GM12878 (cell line): Measurements from ENCODE around the gene USP17L22. TPM values are rescaled to one million over a fixed set of nuclear protein-coding genes. Genes with fewer than 3 reads are reported as not detected.
"Not testable (repeated sequence)": the region's sequence is repeated elsewhere in the genome, so short reads cannot be mapped to it uniquely, and the experiment has no call there.

Experiments used
- ATAC-seq: fragments of 200-7000 bp; cut with Tn5 transposase; 3 replicates; pipeline ENCODE4 v1.9.1; 2020; ENCODE audit warnings: mild to moderate bottlenecking, moderate library complexity
- BruUV-seq: library from RNA; stranded (reverse); fragments of 400-500 nt; replicated peaks from 2 replicates; lab custom pipeline; 2021; lab: Mats Ljungman, UMichigan
- CTCF ChIA-PET: fragments of 300-600 bp; sonication (Branson Sonifier 250); formaldehyde crosslinking; extraction: SDS; loops from one replicate; lab custom pipeline; 2021; ENCODE audit warnings: inconsistent platforms; lab: Yijun Ruan, JAX
- POLR2A ChIA-PET: fragments of 350-600 bp; formaldehyde crosslinking; extraction: SDS; loops from one replicate; lab custom pipeline; 2021; ENCODE audit warnings: inconsistent platforms; lab: Charles Lee
- RAD21 ChIA-PET: fragments of 300-600 bp; sonication (Branson Sonifier 250); formaldehyde crosslinking; loops from one replicate; lab custom pipeline; 2023; ENCODE audit warnings: antibody characterized with exemption; ENCODE audit not compliant: unreplicated experiment; lab: Charles Lee
- SMC1A ChIA-PET: fragments of 300-600 bp; sonication (Branson Sonifier 250); formaldehyde crosslinking; loops from one replicate; lab custom pipeline; 2023; ENCODE audit not compliant: unreplicated experiment, uncharacterized antibody; lab: Charles Lee
- DNase-seq: peaks from one replicate; pipeline ENCODE4 v3.0.0-alpha.2; 2011; ENCODE audit warnings: low read depth, low spot score
- FAIRE-seq: peaks from 3 replicates; lab custom pipeline; 2011; peaks lifted over from hg19 to GRCh38; lab: Jason Lieb, UNC
- H2AFZ ChIP-seq: 2 replicates; pipeline ENCODE4 v1.6.0; 2011; ENCODE audit warnings: low read depth, low read length, control low read depth; ENCODE audit not compliant: control insufficient read depth
- H3K27ac ChIP-seq: 2 replicates; pipeline ENCODE4 v1.5.1; 2011; ENCODE audit warnings: control low read depth; ENCODE audit not compliant: control insufficient read depth, insufficient read depth
- H3K27me3 ChIP-seq, 2 experiments: replicated peaks in 1 of 2; 2 replicates each; pipeline versions ENCODE4 v1.6.0 to v1.6.1; 2011; ENCODE audit warnings: low read length in 1 of 2; ENCODE audit not compliant: control insufficient read depth in 2 of 2, insufficient read depth in 2 of 2
- H3K36me3 ChIP-seq, 2 experiments: 2 replicates each; pipeline ENCODE4 v1.5.1; 2011; ENCODE audit warnings: low read length in 1 of 2; ENCODE audit not compliant: control insufficient read depth in 2 of 2, insufficient read depth in 2 of 2
- H3K4me1 ChIP-seq: 2 replicates; pipeline ENCODE4 v1.6.1; 2011; ENCODE audit warnings: mild to moderate bottlenecking, low read length, moderate library complexity, mixed read lengths; ENCODE audit not compliant: control insufficient read depth, insufficient read depth
- H3K4me2 ChIP-seq: 2 replicates; pipeline ENCODE4 v1.6.0; 2011; ENCODE audit warnings: control low read depth; ENCODE audit not compliant: control insufficient read depth, insufficient read depth
- H3K4me3 ChIP-seq: fragments of 200-600 bp; sonication (generic); 2 replicates; pipeline ENCODE4 v1.5.1; 2016
- H3K79me2 ChIP-seq: 2 replicates; pipeline ENCODE4 v1.6.0; 2011; ENCODE audit warnings: low read length; ENCODE audit not compliant: control insufficient read depth, insufficient read depth
- H3K9ac ChIP-seq: 2 replicates; pipeline ENCODE4 v1.8.0; 2011; ENCODE audit warnings: low read length, control low read depth, mixed read lengths; ENCODE audit not compliant: control insufficient read depth, insufficient read depth
- H3K9me3 ChIP-seq: replicated peaks from 3 replicates; pipeline ENCODE4 v1.5.1; 2011; ENCODE audit warnings: mild to moderate bottlenecking, low read length; ENCODE audit not compliant: control insufficient read depth, insufficient read depth
- H4K20me1 ChIP-seq: 2 replicates; pipeline ENCODE4 v1.6.0; 2011; ENCODE audit not compliant: control insufficient read depth, insufficient read depth
- WGBS: methylation state at CpG from one replicate; pipeline ENCODE4 v1.1.6; 2016; ENCODE audit warnings: low lambda C conversion rate; ENCODE audit not compliant: insufficient replicate concordance, insufficient coverage; ENCODE audit errors: missing lambda C conversion rate; 5-methylcytosine and 5-hydroxymethylcytosine counted together
- in situ Hi-C: fragments of 300-500 bp; cut with MboI; formaldehyde crosslinking; loops from 9 replicates; pipeline ENCODE4 v1.14.3; 2018; ENCODE audit warnings: mixed read lengths
- intact Hi-C: fragments of 100-400 bp; cut with micrococcal nuclease; formaldehyde crosslinking; loops from one replicate; pipeline ENCODE4 v1.14.2; 2022; ENCODE audit not compliant: unreplicated experiment
- polyA plus RNA-seq, 11 experiments: library from polyadenylated mRNA; depleted of rRNA in 4 of 11; unstranded in 6 of 11; stranded (reverse) in 5 of 11; fragments of >200 nt; fragmentation: Nextera tagmentation in 4 of 11; fragmentation: Illumina TruSeq in 1 of 11; extraction: Ambion mirVana in 4 of 11; extraction: Trizol in 1 of 11; gene quantifications; 1 replicate in 1 of 11; 2 replicates in 10 of 11; pipeline versions ENCODE4 v1.2.1 to v1.2.3, GENCODE V29; 2011 to 2016; ENCODE audit warnings: inconsistent platforms in 2 of 11, missing spikeins in 2 of 11, low read depth in 1 of 11
- total RNA-seq, 4 experiments: library from RNA; depleted of rRNA in 3 of 4; stranded (reverse); fragments of >200 nt in 3 of 4; fragmentation: Illumina TruSeq in 1 of 4; extraction: Trizol in 1 of 4; gene quantifications; 2 replicates each; pipeline versions ENCODE4 v1.2.1 to v1.2.3, GENCODE V29; 2013 to 2021

The USP17L22 gene
- total and polyA plus RNA-seq, 10 of the 15 experiments (the other 5 are each of a cell fraction or from before 2014, with no cell fraction given), result not detected

DNA sequence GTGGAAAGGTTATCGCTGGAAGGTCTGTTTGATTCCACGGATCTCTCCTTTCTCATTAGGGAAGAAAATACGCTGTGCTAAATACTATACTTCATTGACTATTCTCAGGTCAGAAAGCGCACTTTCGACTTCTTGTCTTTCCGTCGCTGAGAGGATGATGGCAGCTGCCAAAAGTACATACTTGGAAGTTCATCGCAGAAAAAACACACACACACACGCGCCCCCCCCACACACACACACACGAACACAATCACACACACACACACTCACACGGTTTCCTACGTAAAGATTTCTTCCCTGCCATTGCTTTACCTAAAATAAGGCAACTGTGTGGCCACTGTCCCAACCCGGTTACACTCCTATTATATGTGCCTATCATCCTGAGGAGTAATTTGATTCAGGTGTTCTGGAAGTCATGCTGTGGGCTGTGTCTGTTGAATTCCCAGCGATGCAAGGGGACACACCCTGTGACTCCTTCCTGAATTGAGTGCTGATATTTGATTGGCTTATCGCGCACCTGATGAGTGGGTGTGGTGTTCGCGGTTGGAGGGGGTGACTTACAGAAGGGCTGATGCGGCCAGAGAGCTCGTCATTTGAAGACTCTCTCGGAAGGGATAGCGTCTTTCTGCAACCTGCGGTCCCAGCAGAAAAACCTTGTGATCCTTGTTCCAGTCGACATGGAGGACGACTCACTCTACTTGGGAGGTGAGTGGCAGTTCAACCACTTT lies 19.3 kb upstream of the USP17L22 start, which contains the start of gene USP17L18:
TSS of gene USP17L18 (plus strand) at position 678 of the 728 bp plus-strand sequence. CDS start at position 678, 0 bp downstream.
- POLR2A ChIA-PET, result not testable (repeated sequence)

DNA sequence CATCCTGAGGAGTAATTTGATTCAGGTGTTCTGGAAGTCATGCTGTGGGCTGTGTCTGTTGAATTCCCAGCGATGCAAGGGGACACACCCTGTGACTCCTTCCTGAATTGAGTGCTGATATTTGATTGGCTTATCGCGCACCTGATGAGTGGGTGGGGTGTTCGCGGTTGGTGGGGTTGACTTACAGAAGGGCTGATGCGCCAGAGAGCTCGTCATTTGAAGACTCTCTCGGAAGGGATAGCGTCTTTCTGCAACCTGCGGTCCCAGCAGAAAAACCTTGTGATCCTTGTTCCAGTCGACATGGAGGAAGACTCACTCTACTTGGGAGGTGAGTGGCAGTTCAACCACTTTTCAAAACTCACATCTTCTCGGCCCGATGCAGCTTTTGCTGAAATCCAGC lies 14.3 kb upstream of the USP17L22 start, which contains the start of gene USP17L19:
TSS of gene USP17L19 (plus strand) at position 301 of the 400 bp plus-strand sequence. CDS start at position 301, 0 bp downstream.
- H3K4me1 ChIP-seq, ATAC-seq, BruUV-seq, POLR2A ChIA-PET, H3K4me3 ChIP-seq, H3K27me3 ChIP-seq, H4K20me1 ChIP-seq, H3K36me3 ChIP-seq, H2AFZ ChIP-seq, SMC1A ChIA-PET, FAIRE-seq, in situ Hi-C loops, H3K9ac ChIP-seq, H3K9me3 ChIP-seq, intact Hi-C loops, RAD21 ChIA-PET, H3K27ac ChIP-seq, CTCF ChIA-PET, DNase-seq, H3K4me2 ChIP-seq, H3K79me2 ChIP-seq: not testable (repeated sequence)
- WGBS, result no CpG with 5 or more reads among the region's 13 CpGs

More for the DNA sequence above, 19.3 kb upstream of the USP17L22 start, which contains the start of gene USP17L18:
- intact Hi-C loops, in situ Hi-C loops, H3K9ac ChIP-seq, H3K4me3 ChIP-seq, DNase-seq, BruUV-seq, H3K27ac ChIP-seq, H3K79me2 ChIP-seq, H3K9me3 ChIP-seq, H3K4me2 ChIP-seq, H3K27me3 ChIP-seq, H3K36me3 ChIP-seq, SMC1A ChIA-PET, H2AFZ ChIP-seq, ATAC-seq, RAD21 ChIA-PET, CTCF ChIA-PET, FAIRE-seq, H4K20me1 ChIP-seq, H3K4me1 ChIP-seq: not testable (repeated sequence)
- 55% methylated on average over 17 of the region's 26 CpGs for WGBS

DNA sequence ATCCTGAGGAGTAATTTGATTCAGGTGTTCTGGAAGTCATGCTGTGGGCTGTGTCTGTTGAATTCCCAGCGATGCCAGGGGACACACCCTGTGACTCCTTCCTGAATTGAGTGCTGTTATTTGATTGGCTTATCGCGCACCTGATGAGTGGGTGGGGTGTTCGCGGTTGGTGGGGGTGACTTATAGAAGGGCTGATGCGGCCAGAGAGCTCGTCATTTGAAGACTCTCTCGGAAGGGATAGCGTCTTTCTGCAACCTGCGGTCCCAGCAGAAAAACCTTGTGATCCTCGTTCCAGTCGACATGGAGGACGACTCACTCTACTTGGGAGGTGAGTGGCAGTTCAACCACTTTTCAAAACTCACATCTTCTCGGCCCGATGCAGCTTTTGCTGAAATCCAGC lies 9.6 kb upstream of the USP17L22 start, which contains the start of gene USP17L20:
TSS of gene USP17L20 (plus strand) at position 301 of the 400 bp plus-strand sequence. CDS start at position 301, 0 bp downstream.
- H3K27me3 ChIP-seq, FAIRE-seq, CTCF ChIA-PET, intact Hi-C loops, H2AFZ ChIP-seq, H3K36me3 ChIP-seq, H3K9ac ChIP-seq, H3K4me3 ChIP-seq, H3K79me2 ChIP-seq, in situ Hi-C loops, H3K9me3 ChIP-seq, RAD21 ChIA-PET, H3K27ac ChIP-seq, H3K4me1 ChIP-seq, POLR2A ChIA-PET, ATAC-seq, BruUV-seq, SMC1A ChIA-PET, DNase-seq, H3K4me2 ChIP-seq, H4K20me1 ChIP-seq: not testable (repeated sequence)
- no CpG with 5 or more reads among the region's 15 CpGs for WGBS

DNA sequence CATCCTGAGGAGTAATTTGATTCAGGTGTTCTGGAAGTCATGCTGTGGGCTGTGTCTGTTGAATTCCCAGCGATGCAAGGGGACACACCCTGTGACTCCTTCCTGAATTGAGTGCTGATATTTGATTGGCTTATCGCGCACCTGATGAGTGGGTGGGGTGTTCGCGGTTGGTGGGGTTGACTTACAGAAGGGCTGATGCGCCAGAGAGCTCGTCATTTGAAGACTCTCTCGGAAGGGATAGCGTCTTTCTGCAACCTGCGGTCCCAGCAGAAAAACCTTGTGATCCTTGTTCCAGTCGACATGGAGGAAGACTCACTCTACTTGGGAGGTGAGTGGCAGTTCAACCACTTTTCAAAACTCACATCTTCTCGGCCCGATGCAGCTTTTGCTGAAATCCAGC lies 4.8 kb upstream of the USP17L22 start, which contains the start of gene USP17L21:
TSS of gene USP17L21 (plus strand) at position 301 of the 400 bp plus-strand sequence. CDS start at position 301, 0 bp downstream.
- ATAC-seq, H3K79me2 ChIP-seq, H3K27me3 ChIP-seq, H3K9me3 ChIP-seq, H3K4me1 ChIP-seq, DNase-seq, BruUV-seq, in situ Hi-C loops, H3K9ac ChIP-seq, H3K4me3 ChIP-seq, intact Hi-C loops, POLR2A ChIA-PET, H3K36me3 ChIP-seq, H2AFZ ChIP-seq, H3K4me2 ChIP-seq, RAD21 ChIA-PET, H4K20me1 ChIP-seq, FAIRE-seq, H3K27ac ChIP-seq, CTCF ChIA-PET, SMC1A ChIA-PET: not testable (repeated sequence)
- no CpG with 5 or more reads among the region's 13 CpGs for WGBS
